Stomach (tissue), 4 donors: ENCODE data around the gene CCDC12.

Experiments
- CTCF ChIP-seq, 7 experiments: fragments of 450-650 bp in 4 of 7; fragments of 200-600 bp in 3 of 7; sonication (generic) in 3 of 7; IDR thresholded peaks; one replicate each; pipeline ENCODE4 v1.5.1; 2016 to 2019; ENCODE audit warnings: antibody characterized with exemption in 7 of 7, control low read depth in 2 of 7, mild to moderate bottlenecking in 1 of 7
- POLR2A ChIP-seq, 4 donors: fragments of 450-650 bp; IDR thresholded peaks; one replicate each; pipeline ENCODE4 v1.6.1; 2016; ENCODE audit warnings: antibody characterized with exemption in 4 of 4, control low read depth in 2 of 4, mild to moderate bottlenecking in 1 of 4, moderate library complexity in 1 of 4
- POLR2AphosphoS5 ChIP-seq, 3 donors: sonication (generic); formaldehyde crosslinking; IDR thresholded peaks; one replicate each; pipeline ENCODE4 v1.6.1; 2016; ENCODE audit warnings: antibody characterized with exemption in 3 of 3

GRCh38 chr3:46984591-46985459 is 8.3 kb upstream of the CCDC12 start:
- no peak for TF ChIP-seq CTCF (IDR thresholded peaks at IDR 0.05)
- TF ChIP-seq POLR2AphosphoS5 (IDR thresholded peaks at IDR 0.05) = no peak
- TF ChIP-seq POLR2A (IDR thresholded peaks at IDR 0.05) = no peak
